Fibroblast of lung (primary cell): ENCODE measurements around the gene ACOT7. TPM values are rescaled to one million over a fixed set of nuclear protein-coding genes. Genes with fewer than 3 reads are reported as not detected.
A peak's percentile ranks its signal among the peaks of the same experiment; 100 is the strongest.

Source experiments
- DNase-seq, 2 donors: peaks; one replicate each; pipeline versions ENCODE4 v3.0.0 to v3.0.0-alpha.2; 2010; ENCODE audit warnings: low read depth in 2 of 2
- H2AFZ ChIP-seq: 2 replicates; pipeline ENCODE4 v1.5.1; 2012; ENCODE audit warnings: low read length, control low read depth, inconsistent platforms
- H3K27ac ChIP-seq: 2 replicates; pipeline ENCODE4 v1.5.1; 2011; ENCODE audit warnings: low read length, control low read depth; ENCODE audit not compliant: insufficient read depth
- H3K27me3 ChIP-seq: 2 replicates; pipeline ENCODE4 v1.5.1; 2011; ENCODE audit warnings: mild to moderate bottlenecking, low read length; ENCODE audit not compliant: control insufficient read depth, insufficient read depth
- H3K36me3 ChIP-seq: 2 replicates; pipeline ENCODE4 v1.5.1; 2011; ENCODE audit warnings: low read length; ENCODE audit not compliant: control insufficient read depth, insufficient read depth
- H3K4me1 ChIP-seq: 2 replicates; pipeline ENCODE4 v1.5.1; 2011; ENCODE audit warnings: low read length; ENCODE audit not compliant: control insufficient read depth, insufficient read depth; ENCODE audit errors: extremely low read depth
- H3K4me2 ChIP-seq: 2 replicates; pipeline ENCODE4 v1.5.1; 2011; ENCODE audit warnings: low read length, control low read depth; ENCODE audit not compliant: insufficient read depth; ENCODE audit errors: extremely low read depth
- H3K4me3 ChIP-seq, 4 experiments: fragments of 200-600 bp in 1 of 4; sonication (generic) in 1 of 4; replicated peaks in 1 of 4; 2 replicates each; pipeline ENCODE4 v1.5.1; 2011 to 2016; ENCODE audit warnings: low read length in 4 of 4, low read depth in 3 of 4, mild to moderate bottlenecking in 3 of 4, control low read depth in 2 of 4, inconsistent platforms in 1 of 4, mixed read lengths in 1 of 4; ENCODE audit not compliant: insufficient read depth in 1 of 4; ENCODE audit errors: control extremely low read depth in 1 of 4
- H3K79me2 ChIP-seq: 2 replicates; pipeline ENCODE4 v1.5.1; 2012; ENCODE audit warnings: mild to moderate bottlenecking, low read length, inconsistent platforms; ENCODE audit not compliant: control insufficient read depth, insufficient read depth
- H3K9ac ChIP-seq: 2 replicates; pipeline ENCODE4 v1.5.1; 2011; ENCODE audit warnings: mild to moderate bottlenecking, low read length, control low read depth; ENCODE audit not compliant: insufficient read depth
- H3K9me3 ChIP-seq: 2 replicates; pipeline ENCODE4 v1.5.1; 2012; ENCODE audit warnings: low read depth, low read length; ENCODE audit not compliant: control insufficient read depth, insufficient read depth
- H4K20me1 ChIP-seq: 2 replicates; pipeline ENCODE4 v1.5.1; 2011; ENCODE audit warnings: low read length; ENCODE audit not compliant: control insufficient read depth, insufficient read depth; ENCODE audit errors: extremely low read depth
- EZH2 ChIP-seq: IDR thresholded peaks from 2 replicates; pipeline ENCODE4 v1.5.1; 2012; ENCODE audit warnings: low read length, control low read depth, mild to moderate bottlenecking; ENCODE audit errors: missing control alignments
- polyA plus RNA-seq, 2 donors: library from polyadenylated mRNA; depleted of rRNA in 1 of 2; stranded (reverse) in 1 of 2; unstranded in 1 of 2; fragments of >200 nt; gene quantifications; 2 replicates each; pipeline ENCODE4 v1.2.1, GENCODE V29; 2011 to 2012; ENCODE audit warnings: missing spikeins in 1 of 2
- total RNA-seq: library from RNA; depleted of rRNA; stranded (reverse); fragments of >200 nt; gene quantifications from 2 replicates; pipeline ENCODE4 v1.2.1, GENCODE V29; 2014
- TF ChIP-seq, protein P1 (sequence below), 2 donors: IDR thresholded peaks in 1 of 2; conservative IDR thresholded peaks in 1 of 2; 1 replicate in 1 of 2; 2 replicates in 1 of 2; pipeline ENCODE4 v1.5.1; 2011 to 2012; ENCODE audit warnings: low read length in 2 of 2, control low read depth in 1 of 2, inconsistent platforms in 1 of 2, low read depth in 1 of 2, mild to moderate bottlenecking in 1 of 2

The ACOT7 gene
- total and polyA plus RNA-seq, 2 donors (not counting 1 experiment from before 2014, with no cell fraction given): 50.7 to 58.0 TPM

DNA sequence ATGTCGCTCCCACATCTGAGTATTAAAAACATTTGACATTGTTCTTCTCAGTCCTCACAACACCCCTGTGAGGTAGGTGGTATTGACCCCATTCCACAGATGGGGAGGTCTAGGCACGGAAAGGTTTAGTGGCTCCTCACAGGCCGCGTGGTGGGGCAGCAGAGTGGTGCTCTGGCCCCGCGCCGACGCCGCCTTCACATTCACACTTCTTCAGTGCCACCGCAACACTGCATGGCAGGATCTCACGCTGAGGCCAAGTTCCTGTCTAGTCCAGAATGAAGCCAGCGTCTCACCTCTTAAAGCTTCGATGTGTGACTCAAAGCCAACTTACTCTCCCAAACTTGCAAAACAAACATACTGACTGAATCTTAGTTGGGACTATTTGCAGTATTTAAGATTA is 169.9 kb downstream of the ACOT7 start:
- Histone ChIP-seq H3K9me3 (no peaks in the 10 kb centered on the region), H4K20me1 (no peaks in the 10 kb centered on the region), H3K4me2 (no peak overlapping the region), H3K27me3 (no peaks in the 10 kb centered on the region), H3K36me3 (peaks cover 11% of the 10 kb centered on the region), H3K4me1 (peaks cover 2% of the 10 kb centered on the region), H2AFZ (no peak overlapping the region), H3K79me2 (no peaks in the 10 kb centered on the region), H3K9ac (no peak overlapping the region), H3K27ac (no peak overlapping the region), H3K4me3 (no peak overlapping the region)
- TF ChIP-seq, protein P1, sequence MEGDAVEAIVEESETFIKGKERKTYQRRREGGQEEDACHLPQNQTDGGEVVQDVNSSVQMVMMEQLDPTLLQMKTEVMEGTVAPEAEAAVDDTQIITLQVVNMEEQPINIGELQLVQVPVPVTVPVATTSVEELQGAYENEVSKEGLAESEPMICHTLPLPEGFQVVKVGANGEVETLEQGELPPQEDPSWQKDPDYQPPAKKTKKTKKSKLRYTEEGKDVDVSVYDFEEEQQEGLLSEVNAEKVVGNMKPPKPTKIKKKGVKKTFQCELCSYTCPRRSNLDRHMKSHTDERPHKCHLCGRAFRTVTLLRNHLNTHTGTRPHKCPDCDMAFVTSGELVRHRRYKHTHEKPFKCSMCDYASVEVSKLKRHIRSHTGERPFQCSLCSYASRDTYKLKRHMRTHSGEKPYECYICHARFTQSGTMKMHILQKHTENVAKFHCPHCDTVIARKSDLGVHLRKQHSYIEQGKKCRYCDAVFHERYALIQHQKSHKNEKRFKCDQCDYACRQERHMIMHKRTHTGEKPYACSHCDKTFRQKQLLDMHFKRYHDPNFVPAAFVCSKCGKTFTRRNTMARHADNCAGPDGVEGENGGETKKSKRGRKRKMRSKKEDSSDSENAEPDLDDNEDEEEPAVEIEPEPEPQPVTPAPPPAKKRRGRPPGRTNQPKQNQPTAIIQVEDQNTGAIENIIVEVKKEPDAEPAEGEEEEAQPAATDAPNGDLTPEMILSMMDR (conservative IDR thresholded peaks at IDR 0.05 in 1 of 2, IDR thresholded peaks at IDR 0.05 in 1 of 2; ENCODE audit: low read depth in 1 of 2, low read length in 2 of 2): no peak
- no peak for TF ChIP-seq EZH2
- DNase-seq: no peak

DNA sequence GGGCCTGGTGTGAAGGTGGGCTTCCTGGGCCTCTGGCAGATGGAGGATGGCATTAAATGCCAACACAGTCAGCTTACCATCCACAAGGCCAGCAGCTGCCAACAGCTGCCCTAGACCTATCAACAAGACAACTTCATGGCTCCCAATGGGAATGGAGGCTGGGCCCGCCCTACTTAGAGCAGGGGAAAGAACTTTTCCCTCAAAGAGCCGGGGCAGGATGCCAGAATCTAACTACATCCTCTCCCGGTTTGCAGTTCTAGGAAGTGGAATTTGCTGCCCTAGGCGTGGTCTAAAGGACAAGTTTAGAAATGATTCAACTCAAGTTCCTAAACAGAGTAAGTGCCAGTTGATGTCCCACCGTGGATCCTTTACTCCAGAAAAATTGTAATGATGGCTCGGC is 170.9 kb downstream of the ACOT7 start:
- peaks cover 11% of the 10 kb centered on the region for H3K36me3 ChIP-seq
- peak overlapping the region; percentile 27 for H3K27ac ChIP-seq
- no peaks in the 10 kb centered on the region for H3K9me3 ChIP-seq
- peaks cover 2% of the 10 kb centered on the region for H3K4me1 ChIP-seq
- no peak overlapping the region for H3K9ac ChIP-seq
- H3K4me3 ChIP-seq: no peak overlapping the region
- no peaks in the 10 kb centered on the region for H3K27me3 ChIP-seq
- no peak overlapping the region for H2AFZ ChIP-seq
- peak; percentile 42 to 72 for DNase-seq
- H3K79me2 ChIP-seq: no peaks in the 10 kb centered on the region
- no peak for TF ChIP-seq EZH2
- TF ChIP-seq, protein P1 (conservative IDR thresholded peaks at IDR 0.05 in 1 of 2, IDR thresholded peaks at IDR 0.05 in 1 of 2; ENCODE audit: low read depth in 1 of 2, low read length in 2 of 2): no peak
- no peaks in the 10 kb centered on the region for H4K20me1 ChIP-seq
- no peak overlapping the region for H3K4me2 ChIP-seq

DNA sequence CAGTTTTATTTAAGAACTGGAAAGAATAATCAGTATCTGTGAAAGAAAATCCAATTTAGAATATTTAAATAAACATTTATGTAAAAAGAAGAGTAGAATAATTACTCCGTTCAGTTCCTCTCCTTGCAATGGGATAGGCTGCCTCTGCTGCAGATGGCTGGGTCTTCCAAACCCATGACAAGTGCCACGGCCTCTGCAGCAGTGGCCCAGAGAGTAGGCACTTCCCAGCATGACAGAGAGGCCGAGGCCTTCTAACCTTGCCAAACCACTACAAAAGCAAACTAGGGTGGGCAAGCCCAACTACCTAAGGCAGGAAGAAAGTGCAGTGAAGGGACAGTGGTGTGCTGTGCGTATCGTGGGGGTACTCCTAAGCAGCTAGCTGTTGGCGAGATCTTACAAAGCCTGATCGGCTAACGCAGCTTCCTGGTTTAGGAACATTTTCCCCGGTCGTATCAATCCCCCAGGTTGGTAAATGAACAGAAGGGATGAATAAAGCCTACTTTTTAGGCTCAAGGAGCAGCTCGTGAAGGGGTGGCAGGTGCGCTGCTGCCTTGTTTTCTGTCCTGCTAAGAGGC is 172.3 kb downstream of the ACOT7 start:
- H3K27ac ChIP-seq: no peak overlapping the region
- peaks cover 2% of the 10 kb centered on the region for H3K4me1 ChIP-seq
- H3K4me2 ChIP-seq: no peak overlapping the region
- no peak overlapping the region for H3K4me3 ChIP-seq
- no peaks in the 10 kb centered on the region for H3K9me3 ChIP-seq
- peaks cover 8% of the 10 kb centered on the region for H3K36me3 ChIP-seq
- no peak overlapping the region for H3K9ac ChIP-seq
- no peak for DNase-seq
- H2AFZ ChIP-seq: no peak overlapping the region
- no peak for TF ChIP-seq EZH2
- H3K79me2 ChIP-seq: no peaks in the 10 kb centered on the region
- no peaks in the 10 kb centered on the region for H4K20me1 ChIP-seq
- H3K27me3 ChIP-seq: no peaks in the 10 kb centered on the region
